NCI-H1436 treated with DMSO at 0.1 percent for 48 hours (cell line): Measurements from ENCODE around the gene ITGBL1.

Experiments used
- DNase-seq: peaks from one replicate; lab custom pipeline; 2025; lab: John Stamatoyannopoulos, UW

The ITGBL1 gene

DNA sequence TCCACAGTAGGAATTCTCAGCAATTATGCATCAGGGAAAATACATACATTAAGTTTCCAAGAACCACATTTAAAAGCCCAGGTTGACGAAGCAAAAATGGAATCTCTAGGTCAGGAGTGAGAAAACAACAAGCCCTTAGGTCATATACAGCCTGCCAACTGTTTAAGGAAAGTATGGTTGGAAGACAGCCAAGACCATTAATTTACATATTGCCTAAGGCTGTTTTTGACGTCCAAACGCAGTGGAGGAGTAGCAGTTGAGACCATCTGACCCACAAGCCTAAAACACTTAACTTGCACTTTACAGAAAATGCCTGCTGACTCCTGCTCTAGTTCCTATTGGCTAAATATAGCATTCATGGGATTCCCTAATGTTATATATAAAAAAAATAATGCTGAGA lies 299.0 kb downstream of the ITGBL1 start:
- peak; percentile 78 for DNase-seq

DNA sequence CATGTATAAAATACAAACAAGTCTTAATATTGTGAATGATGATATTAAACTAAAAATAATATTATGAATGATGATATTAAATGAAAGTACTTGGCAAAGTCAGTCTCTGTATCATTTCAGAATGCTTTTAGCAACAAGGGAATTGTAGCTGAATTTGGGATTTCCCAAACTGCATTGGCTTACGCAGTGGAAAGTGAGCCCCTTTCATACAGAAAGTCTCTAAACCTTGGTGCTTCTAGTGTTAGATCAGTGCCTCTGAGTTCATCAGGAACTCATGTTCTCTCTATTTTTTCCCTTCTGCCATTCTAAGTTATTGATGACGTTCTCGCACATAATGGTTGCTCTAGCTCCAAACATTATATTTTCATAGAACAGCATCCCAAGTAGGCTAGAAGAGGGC lies 300.0 kb downstream of the ITGBL1 start:
- no peak for DNase-seq

DNA sequence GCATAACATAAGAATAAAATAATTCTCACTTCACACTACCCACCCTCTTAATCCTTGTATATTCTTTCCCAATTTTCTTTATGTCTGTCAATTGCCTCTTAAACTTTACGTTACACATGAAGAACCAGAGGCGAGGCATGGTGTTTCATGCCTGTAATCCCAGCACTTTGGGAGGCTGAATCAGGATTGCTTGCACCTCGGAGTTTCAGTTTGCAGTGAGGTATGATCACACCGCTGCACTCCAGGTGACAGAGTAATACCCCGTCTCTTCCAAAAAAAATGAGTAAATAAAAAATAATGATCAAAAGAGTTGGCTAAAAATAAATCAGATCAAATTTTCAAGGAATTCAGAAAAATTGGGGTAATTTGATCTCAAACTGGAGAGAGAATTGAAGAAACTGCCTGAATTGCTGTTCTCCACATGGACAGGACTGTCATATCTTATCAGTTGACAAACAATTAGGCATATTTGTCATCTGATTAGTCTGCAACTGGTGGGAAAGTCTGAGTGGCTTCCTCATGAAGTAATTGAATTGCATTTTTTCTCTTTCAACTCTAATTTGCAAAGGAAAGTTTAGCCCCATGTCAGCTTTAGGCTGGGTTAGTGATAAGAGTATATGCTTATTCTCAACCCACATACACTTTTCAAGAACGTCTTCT lies 302.9 kb downstream of the ITGBL1 start:
- no peak for DNase-seq

DNA sequence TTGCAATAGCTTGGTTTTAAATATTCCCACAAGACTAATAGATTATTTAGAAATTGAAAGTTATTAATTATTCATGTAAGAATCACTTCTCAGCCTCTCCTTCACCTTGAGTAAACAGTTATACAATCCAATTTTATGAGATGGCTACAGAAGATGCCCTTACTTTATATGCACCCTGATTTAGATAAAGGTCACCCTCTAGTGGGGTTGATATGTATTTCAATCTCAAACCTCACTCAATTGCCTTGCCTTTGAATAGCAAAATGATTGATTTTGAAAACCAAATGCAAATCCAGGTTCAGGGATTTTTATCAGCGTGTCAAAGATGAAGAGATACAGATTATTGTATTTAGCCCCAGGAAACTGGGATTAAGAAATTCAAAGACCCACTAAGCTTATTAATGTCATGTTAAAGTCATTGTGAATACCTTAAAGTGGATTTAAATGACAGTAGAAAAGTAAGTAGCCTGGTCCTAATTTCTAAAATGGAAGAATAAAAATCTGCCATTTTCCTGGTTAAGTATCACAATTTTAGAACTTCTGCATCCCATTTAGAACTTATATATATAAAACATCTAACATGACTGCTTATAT lies 305.1 kb downstream of the ITGBL1 start:
- DNase-seq = peak; percentile 63

DNA sequence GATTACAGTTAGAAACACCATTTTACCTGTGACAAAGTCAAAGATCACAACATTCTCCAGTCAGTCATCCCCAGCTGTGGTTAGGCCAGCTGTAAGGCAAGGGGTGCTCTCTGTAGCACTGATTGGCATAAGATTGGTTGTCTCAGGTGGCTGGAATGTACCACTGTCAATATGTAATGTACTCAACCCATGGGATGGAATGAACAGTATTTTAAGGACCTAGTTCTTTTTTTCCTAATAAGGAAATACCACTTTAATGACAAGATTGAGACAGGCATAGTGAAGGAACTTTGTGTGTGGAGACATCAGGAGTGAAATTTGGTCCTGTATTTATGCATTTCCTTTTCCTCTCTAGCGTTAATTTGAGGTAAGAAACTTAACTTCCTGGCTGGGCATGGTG lies 310.7 kb downstream of the ITGBL1 start:
- no peak for DNase-seq
